Astrocyte of the cerebellum (primary cell): ENCODE measurements around the gene TMEM97.

Experiments
- DNase-seq: peaks from one replicate; pipeline ENCODE4 v3.0.0-alpha.2; 2011; ENCODE audit warnings: low read depth
- H3K4me3 ChIP-seq: 2 replicates; pipeline ENCODE4 v1.5.1; 2011; ENCODE audit warnings: mild to moderate bottlenecking, low read depth, low read length, moderate library complexity
- CTCF ChIP-seq: IDR thresholded peaks from 2 replicates; pipeline ENCODE4 v1.5.1; 2012; ENCODE audit warnings: low read length, low read depth, moderate library complexity, mild to moderate bottlenecking; ENCODE audit errors: missing control alignments
- in situ Hi-C: cut with HindIII; loops from 2 replicates; pipeline ENCODE4 v1.10.0; 2017; ENCODE audit warnings: low sequenced_read_pairs

TMEM97 gene

GRCh38 chr17:28372945-28373274 lies 53.9 kb downstream of the TMEM97 start:
- in situ Hi-C loops, result no loop called here
- TF ChIP-seq CTCF, result no peak
- H3K4me3 ChIP-seq, result peak overlapping the region; percentile 66
- DNase-seq, result no peak
